H9 (cell line): ENCODE results near the gene CCDC85B. TPM values are rescaled to one million over a fixed set of nuclear protein-coding genes. Genes with fewer than 3 reads are reported as not detected.

Experiments used
- DNase-seq: peaks from one replicate; pipeline ENCODE4 v3.0.0-alpha.2; 2017
- H2AFZ ChIP-seq: one replicate; pipeline ENCODE4 v1.6.1; 2013; ENCODE audit warnings: mild to moderate bottlenecking, low read length, control low read depth, moderate library complexity
- H2AK5ac ChIP-seq: 2 replicates; pipeline ENCODE4 v1.6.1; 2013; ENCODE audit warnings: low read length, control low read depth, mixed read lengths; ENCODE audit not compliant: insufficient read length
- H2BK120ac ChIP-seq: one replicate; pipeline ENCODE4 v1.6.1; 2013; ENCODE audit warnings: low read depth, mild to moderate bottlenecking, low read length, control low read depth, inconsistent platforms; ENCODE audit not compliant: poor library complexity, severe bottlenecking
- H2BK12ac ChIP-seq: 2 replicates; pipeline ENCODE4 v1.6.1; 2013; ENCODE audit warnings: low read length, control low read depth, mixed read lengths, low read depth; ENCODE audit not compliant: insufficient read length
- H2BK15ac ChIP-seq: 2 replicates; pipeline ENCODE4 v1.6.1; 2013; ENCODE audit warnings: low read depth, low read length, control low read depth
- H2BK20ac ChIP-seq: one replicate; pipeline ENCODE4 v1.6.1; 2013; ENCODE audit warnings: low read depth, mild to moderate bottlenecking, low read length, control low read depth, inconsistent platforms; ENCODE audit not compliant: poor library complexity, severe bottlenecking
- H2BK5ac ChIP-seq: 2 replicates; pipeline ENCODE4 v1.6.1; 2013; ENCODE audit warnings: low read length, control low read depth, mixed read lengths; ENCODE audit not compliant: insufficient read length
- H3K14ac ChIP-seq: 2 replicates; pipeline ENCODE4 v1.6.1; 2013; ENCODE audit warnings: low read length, control low read depth; ENCODE audit not compliant: insufficient read depth
- H3K18ac ChIP-seq: 2 replicates; pipeline ENCODE4 v1.6.1; 2013; ENCODE audit warnings: low read depth, mild to moderate bottlenecking, mixed read lengths, low read length, control low read depth; ENCODE audit not compliant: insufficient read length
- H3K23ac ChIP-seq: 2 replicates; pipeline ENCODE4 v1.6.1; 2013; ENCODE audit warnings: low read length, control low read depth, mixed read lengths, low read depth; ENCODE audit not compliant: insufficient read length
- H3K23me2 ChIP-seq: 2 replicates; pipeline ENCODE4 v1.6.1; 2013; ENCODE audit warnings: low read depth, mild to moderate bottlenecking, mixed read lengths, low read length, control low read depth; ENCODE audit not compliant: insufficient read length, poor library complexity, severe bottlenecking
- H3K27ac ChIP-seq: 2 replicates; pipeline ENCODE4 v1.5.1; 2013; ENCODE audit warnings: low read length, control low read depth, mixed read lengths, low read depth; ENCODE audit not compliant: insufficient read length
- H3K27me3 ChIP-seq: 2 replicates; pipeline ENCODE4 v1.6.1; 2013; ENCODE audit warnings: low read length, control low read depth, inconsistent platforms; ENCODE audit not compliant: insufficient read depth
- H3K4ac ChIP-seq: 2 replicates; pipeline ENCODE4 v1.6.1; 2013; ENCODE audit warnings: low read depth, mild to moderate bottlenecking, control low read depth, inconsistent platforms, low read length, moderate library complexity
- H3K4me1 ChIP-seq: 2 replicates; pipeline ENCODE4 v1.6.1; 2013; ENCODE audit warnings: low read length, control low read depth, inconsistent platforms; ENCODE audit not compliant: insufficient read depth
- H3K4me2 ChIP-seq: 2 replicates; pipeline ENCODE4 v1.6.1; 2013; ENCODE audit warnings: low read length, control low read depth, mixed read lengths; ENCODE audit not compliant: insufficient read length, insufficient read depth
- H3K56ac ChIP-seq: 2 replicates; pipeline ENCODE4 v1.6.1; 2013; ENCODE audit warnings: low read depth, mild to moderate bottlenecking, mixed read lengths, low read length, control low read depth; ENCODE audit not compliant: insufficient read length
- H3K79me1 ChIP-seq: 2 replicates; pipeline ENCODE4 v1.6.1; 2013; ENCODE audit warnings: low read depth, mild to moderate bottlenecking, moderate library complexity, low read length, control low read depth, inconsistent platforms; ENCODE audit not compliant: insufficient read depth, poor library complexity, severe bottlenecking
- H3K79me2 ChIP-seq: 2 replicates; pipeline ENCODE4 v1.6.1; 2013; ENCODE audit warnings: low read length, control low read depth, inconsistent platforms; ENCODE audit not compliant: insufficient read depth
- H3K9ac ChIP-seq: 2 replicates; pipeline ENCODE4 v1.6.1; 2013; ENCODE audit warnings: low read length, control low read depth, mixed read lengths; ENCODE audit not compliant: insufficient read length; ENCODE audit errors: extremely low read depth
- H3K9me3 ChIP-seq: one replicate; pipeline ENCODE4 v1.6.1; 2013; ENCODE audit warnings: low read depth, low read length, inconsistent platforms; ENCODE audit not compliant: control insufficient read depth
- H3T11ph ChIP-seq: one replicate; pipeline ENCODE4 v1.6.1; 2013; ENCODE audit warnings: mild to moderate bottlenecking, low read length, control low read depth, inconsistent platforms
- H4K20me1 ChIP-seq: one replicate; pipeline ENCODE4 v1.6.1; 2013; ENCODE audit not compliant: control insufficient read depth, insufficient read length, insufficient read depth
- H4K5ac ChIP-seq: 2 replicates; pipeline ENCODE4 v1.6.1; 2013; ENCODE audit warnings: low read depth, mild to moderate bottlenecking, mixed read lengths, low read length, control low read depth; ENCODE audit not compliant: insufficient read length
- H4K8ac ChIP-seq: replicated peaks from 2 replicates; pipeline ENCODE4 v1.6.1; 2013; ENCODE audit warnings: low read length, control low read depth, mixed read lengths, low read depth; ENCODE audit not compliant: insufficient read length
- H4K91ac ChIP-seq: 2 replicates; pipeline ENCODE4 v1.6.1; 2013; ENCODE audit warnings: low read depth, mild to moderate bottlenecking, moderate library complexity, mixed read lengths, low read length, control low read depth; ENCODE audit not compliant: insufficient read length
- H3K27ac Mint-ChIP-seq, 3 experiments: 2 replicates in 2 of 3; 3 replicates in 1 of 3; pipeline ENCODE4 v1.8.0; 2020 to 2021; ENCODE audit warnings: mixed read lengths in 3 of 3, mild to moderate bottlenecking in 1 of 3, moderate library complexity in 1 of 3
- H3K27me3 Mint-ChIP-seq: 2 replicates; pipeline ENCODE4 v1.8.0; 2021; ENCODE audit warnings: low read depth, mild to moderate bottlenecking, moderate library complexity, mixed read lengths
- H3K36me3 Mint-ChIP-seq, 3 experiments: 2 replicates in 2 of 3; 3 replicates in 1 of 3; pipeline ENCODE4 v1.8.0; 2020 to 2021; ENCODE audit warnings: low read depth in 3 of 3, mixed read lengths in 3 of 3; ENCODE audit not compliant: insufficient read depth in 1 of 3
- H3K4me1 Mint-ChIP-seq, 2 experiments: 2 replicates each; pipeline ENCODE4 v1.8.0; 2020; ENCODE audit warnings: mixed read lengths in 2 of 2
- H3K4me3 Mint-ChIP-seq, 2 experiments: 2 replicates in 1 of 2; 3 replicates in 1 of 2; pipeline ENCODE4 v1.8.0; 2020 to 2021; ENCODE audit warnings: mild to moderate bottlenecking in 2 of 2, mixed read lengths in 2 of 2, moderate library complexity in 1 of 2
- H3K9me3 Mint-ChIP-seq, 2 experiments: 2 replicates in 1 of 2; 3 replicates in 1 of 2; pipeline ENCODE4 v1.8.0; 2020; ENCODE audit warnings: mild to moderate bottlenecking in 2 of 2, mixed read lengths in 2 of 2, moderate library complexity in 1 of 2
- CTCF ChIP-seq: fragments of 200-600 bp; sonication (generic); conservative IDR thresholded peaks from 3 replicates; pipeline ENCODE4 v1.8.0; 2021; ENCODE audit warnings: antibody characterized with exemption, mild to moderate bottlenecking
- WGBS: extraction: QIAGEN DNeasy Blood & Tissue Kit; methylation state at CpG from one replicate; pipeline ENCODE4 v1.1.7; 2013; ENCODE audit warnings: missing lambda C conversion rate, low lambda C conversion rate, mixed read lengths; ENCODE audit not compliant: insufficient read length; ENCODE audit errors: extremely low coverage; 5-methylcytosine and 5-hydroxymethylcytosine counted together
- total RNA-seq: library from RNA; stranded (reverse); gene quantifications from 2 replicates; pipeline ENCODE4 v1.2.1, GENCODE V29; 2021

Gene CCDC85B
- total RNA-seq, 1 experiment from 2014 or later = 23.3 TPM

GRCh38 chr11:65882120-65883057, 8.1 kb upstream of the CCDC85B start:
- H4K8ac ChIP-seq = no peak overlapping the region
- no peak overlapping the region for H3K56ac ChIP-seq
- no peak for DNase-seq
- H4K20me1 ChIP-seq = no peaks in the 10 kb centered on the region
- H3K4ac ChIP-seq = no peak overlapping the region
- no peak overlapping the region for H2BK120ac ChIP-seq
- H3K23ac ChIP-seq = no peak overlapping the region
- H3T11ph ChIP-seq = no peak overlapping the region
- TF ChIP-seq CTCF = no peak
- H2BK12ac ChIP-seq = no peak overlapping the region
- H3K79me2 ChIP-seq = no peaks in the 10 kb centered on the region
- H3K79me1 ChIP-seq = no peaks in the 10 kb centered on the region
- H3K18ac ChIP-seq = no peak overlapping the region
- H3K4me3 Mint-ChIP-seq = no peak overlapping the region
- H2AK5ac ChIP-seq = no peak overlapping the region
- no peak overlapping the region for H2BK20ac ChIP-seq
- no peak overlapping the region for H4K91ac ChIP-seq
- no peak overlapping the region for H3K9ac ChIP-seq
- H3K27ac Mint-ChIP-seq = no peak overlapping the region
- peaks cover 35 to 56% (median 53%) of the 10 kb centered on the region in 3 experiments for H3K36me3 Mint-ChIP-seq
- peaks cover 7% of the 10 kb centered on the region for H3K27me3 Mint-ChIP-seq
- no CpG with 5 or more reads among the region's 30 CpGs for WGBS
- no peaks in the 10 kb centered on the region for H3K23me2 ChIP-seq
- H3K4me1 ChIP-seq = peaks cover under 1% of the 10 kb centered on the region; the same call in 1 of the 2 replicates
- H3K27me3 ChIP-seq = no peaks in the 10 kb centered on the region
- peaks cover 4 to 16% of the 10 kb centered on the region in 2 experiments for H3K4me1 Mint-ChIP-seq
- no peak overlapping the region for H3K4me2 ChIP-seq
- H3K9me3 ChIP-seq = no peaks in the 10 kb centered on the region
- no peak overlapping the region for H2BK15ac ChIP-seq
- H3K14ac ChIP-seq = no peak overlapping the region
- no peaks in the 10 kb centered on the region; a peak in 1 of 5 replicates for H3K9me3 Mint-ChIP-seq
- no peak overlapping the region for H3K27ac ChIP-seq
- H2BK5ac ChIP-seq = no peak overlapping the region
- no peak overlapping the region for H2AFZ ChIP-seq
- H4K5ac ChIP-seq = no peak overlapping the region
